DND-41 (cell line): ENCODE results near the gene PDE8A.

ENCODE experiments used
- EZH2 ChIP-seq: IDR thresholded peaks from 3 replicates; pipeline ENCODE4 v1.6.1; 2012; ENCODE audit warnings: borderline replicate concordance, low read depth, mild to moderate bottlenecking, moderate library complexity, low read length, inconsistent platforms; ENCODE audit not compliant: severe bottlenecking
- TF ChIP-seq, protein P1 (sequence below): IDR thresholded peaks from 2 replicates; pipeline ENCODE4 v1.5.1; 2012; ENCODE audit warnings: borderline replicate concordance, low read length, moderate library complexity, mild to moderate bottlenecking; ENCODE audit not compliant: poor library complexity, severe bottlenecking; ENCODE audit errors: extremely low read depth

DNA sequence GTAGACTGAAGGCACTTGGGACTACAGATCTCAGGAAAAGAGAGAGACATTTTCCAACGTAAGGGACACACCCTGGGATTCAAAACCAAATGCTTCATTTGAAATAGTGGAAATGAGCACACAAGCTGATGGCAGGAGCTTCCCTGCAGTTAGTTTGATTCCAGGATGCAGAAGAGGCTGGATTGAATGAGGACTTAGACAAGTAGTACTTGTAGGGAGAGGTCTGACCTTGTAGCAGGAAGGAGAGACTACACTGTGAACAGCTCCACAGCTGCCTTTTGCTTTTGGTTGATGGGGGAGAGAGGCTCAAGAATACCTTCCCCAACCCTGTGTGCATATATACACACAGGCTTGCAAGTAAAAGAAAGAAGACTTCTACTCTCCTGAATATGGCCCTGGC lies 51.5 kb downstream of the PDE8A start:
- TF ChIP-seq, protein P1, sequence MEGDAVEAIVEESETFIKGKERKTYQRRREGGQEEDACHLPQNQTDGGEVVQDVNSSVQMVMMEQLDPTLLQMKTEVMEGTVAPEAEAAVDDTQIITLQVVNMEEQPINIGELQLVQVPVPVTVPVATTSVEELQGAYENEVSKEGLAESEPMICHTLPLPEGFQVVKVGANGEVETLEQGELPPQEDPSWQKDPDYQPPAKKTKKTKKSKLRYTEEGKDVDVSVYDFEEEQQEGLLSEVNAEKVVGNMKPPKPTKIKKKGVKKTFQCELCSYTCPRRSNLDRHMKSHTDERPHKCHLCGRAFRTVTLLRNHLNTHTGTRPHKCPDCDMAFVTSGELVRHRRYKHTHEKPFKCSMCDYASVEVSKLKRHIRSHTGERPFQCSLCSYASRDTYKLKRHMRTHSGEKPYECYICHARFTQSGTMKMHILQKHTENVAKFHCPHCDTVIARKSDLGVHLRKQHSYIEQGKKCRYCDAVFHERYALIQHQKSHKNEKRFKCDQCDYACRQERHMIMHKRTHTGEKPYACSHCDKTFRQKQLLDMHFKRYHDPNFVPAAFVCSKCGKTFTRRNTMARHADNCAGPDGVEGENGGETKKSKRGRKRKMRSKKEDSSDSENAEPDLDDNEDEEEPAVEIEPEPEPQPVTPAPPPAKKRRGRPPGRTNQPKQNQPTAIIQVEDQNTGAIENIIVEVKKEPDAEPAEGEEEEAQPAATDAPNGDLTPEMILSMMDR = no peak
- TF ChIP-seq EZH2 = no peak
